CD14-positive monocyte (primary cell): ENCODE data around the gene ATG3. TPM values are rescaled to one million over a fixed set of nuclear protein-coding genes. Genes with fewer than 3 reads are reported as not detected.

Experiments
- DNase-seq, 3 donors: peaks; one replicate each; pipeline ENCODE4 v3.0.0-alpha.2; 2011 to 2022
- H2AFZ ChIP-seq: 2 replicates; pipeline ENCODE4 v1.6.0; 2012; ENCODE audit warnings: mild to moderate bottlenecking, low read depth, low read length, inconsistent platforms; ENCODE audit not compliant: insufficient read depth, poor library complexity, severe bottlenecking
- H3K27ac ChIP-seq, 2 donors: 1 replicate in 1 of 2; 2 replicates in 1 of 2; pipeline ENCODE4 v1.5.1; 2012 to 2013; ENCODE audit warnings: low read length in 2 of 2, control low read depth in 1 of 2, inconsistent platforms in 1 of 2, low read depth in 1 of 2, mild to moderate bottlenecking in 1 of 2
- H3K27me3 ChIP-seq, 2 donors: one replicate each; pipeline versions ENCODE4 v1.6.0 to v1.6.1; 2011 to 2013; ENCODE audit warnings: low read length in 2 of 2; ENCODE audit not compliant: control insufficient read depth in 2 of 2, insufficient read depth in 2 of 2
- H3K36me3 ChIP-seq, 2 donors: replicated peaks in 1 of 2; 1 replicate in 1 of 2; 2 replicates in 1 of 2; pipeline versions ENCODE4 v1.5.1 to v1.6.1; 2012 to 2013; ENCODE audit warnings: low read length in 2 of 2, control low read depth in 1 of 2, inconsistent platforms in 1 of 2, mild to moderate bottlenecking in 1 of 2; ENCODE audit not compliant: insufficient read depth in 2 of 2, control insufficient read depth in 1 of 2
- H3K4me1 ChIP-seq, 2 donors: 1 replicate in 1 of 2; 2 replicates in 1 of 2; pipeline versions ENCODE4 v1.5.1 to v1.6.1; 2012 to 2013; ENCODE audit warnings: low read length in 2 of 2, control low read depth in 1 of 2, inconsistent platforms in 1 of 2, mild to moderate bottlenecking in 1 of 2, moderate library complexity in 1 of 2; ENCODE audit not compliant: insufficient read depth in 2 of 2, control insufficient read depth in 1 of 2
- H3K4me2 ChIP-seq: replicated peaks from 2 replicates; pipeline ENCODE3; 2012; ENCODE audit warnings: low read length, moderate library complexity, mild to moderate bottlenecking; ENCODE audit not compliant: poor library complexity, severe bottlenecking; ENCODE audit errors: extremely low read depth
- H3K4me3 ChIP-seq, 3 experiments: fragments of 200-600 bp in 1 of 3; sonication (generic) in 1 of 3; replicated peaks in 1 of 3; 1 replicate in 2 of 3; 2 replicates in 1 of 3; pipeline ENCODE4 v1.5.1; 2011 to 2013; ENCODE audit warnings: low read length in 3 of 3, mild to moderate bottlenecking in 3 of 3, control low read depth in 2 of 3, low read depth in 2 of 3, inconsistent platforms in 1 of 3, moderate library complexity in 1 of 3
- H3K79me2 ChIP-seq: 2 replicates; pipeline ENCODE4 v1.6.0; 2012; ENCODE audit warnings: mild to moderate bottlenecking, control low read depth, inconsistent platforms, low read length, moderate library complexity; ENCODE audit not compliant: insufficient read depth
- H3K9ac ChIP-seq: 2 replicates; pipeline ENCODE4 v1.6.0; 2017; ENCODE audit warnings: low read length, mild to moderate bottlenecking; ENCODE audit not compliant: insufficient read depth, poor library complexity, severe bottlenecking
- H3K9me3 ChIP-seq, 2 donors: replicated peaks in 1 of 2; 1 replicate in 1 of 2; 2 replicates in 1 of 2; pipeline versions ENCODE4 v1.5.1 to v1.6.1; 2012 to 2013; ENCODE audit warnings: low read length in 2 of 2, control low read depth in 1 of 2; ENCODE audit not compliant: control insufficient read depth in 1 of 2, insufficient read depth in 1 of 2
- H4K20me1 ChIP-seq: 2 replicates; pipeline ENCODE4 v1.6.0; 2012; ENCODE audit warnings: mild to moderate bottlenecking, low read length, control low read depth, moderate library complexity; ENCODE audit not compliant: insufficient read depth
- H3K27ac Mint-ChIP-seq, 7 donors: one replicate each; pipeline ENCODE4 v1.8.0; 2020; ENCODE audit warnings: mild to moderate bottlenecking in 7 of 7, mixed read lengths in 7 of 7, moderate library complexity in 6 of 7, inconsistent platforms in 2 of 7
- H3K27me3 Mint-ChIP-seq, 3 donors: one replicate each; pipeline ENCODE4 v1.8.0; 2021 to 2022; ENCODE audit warnings: low read depth in 3 of 3, mild to moderate bottlenecking in 3 of 3, mixed read lengths in 3 of 3, moderate library complexity in 3 of 3, inconsistent platforms in 1 of 3
- H3K36me3 Mint-ChIP-seq, 2 donors: one replicate each; pipeline ENCODE4 v1.8.0; 2020; ENCODE audit warnings: mixed read lengths in 2 of 2, inconsistent platforms in 1 of 2, mild to moderate bottlenecking in 1 of 2
- H3K4me1 Mint-ChIP-seq: one replicate; pipeline ENCODE4 v1.8.0; 2020; ENCODE audit warnings: mild to moderate bottlenecking, mixed read lengths
- H3K4me3 Mint-ChIP-seq, 2 donors: one replicate each; pipeline ENCODE4 v1.8.0; 2020; ENCODE audit warnings: mild to moderate bottlenecking in 2 of 2, mixed read lengths in 2 of 2, moderate library complexity in 1 of 2
- H3K9me3 Mint-ChIP-seq, 7 donors: one replicate each; pipeline ENCODE4 v1.8.0; 2020 to 2022; ENCODE audit warnings: mixed read lengths in 7 of 7, mild to moderate bottlenecking in 6 of 7, moderate library complexity in 6 of 7, inconsistent platforms in 2 of 7
- CTCF ChIP-seq: fragments of 200-600 bp; IDR thresholded peaks from one replicate; pipeline ENCODE4 v1.8.0; 2022; ENCODE audit warnings: antibody characterized with exemption, mild to moderate bottlenecking
- WGBS: methylation state at CpG from one replicate; pipeline ENCODE4 v1.1.5; 2013; ENCODE audit warnings: missing lambda C conversion rate; ENCODE audit not compliant: insufficient coverage; 5-methylcytosine and 5-hydroxymethylcytosine counted together
- intact Hi-C, 2 donors: fragments of 100-400 bp; cut with micrococcal nuclease; formaldehyde crosslinking; loops; one replicate each; pipeline versions ENCODE4 v1.15.0 to v1.15.1; 2023
- polyA plus RNA-seq, 3 donors: library from polyadenylated mRNA; depleted of rRNA in 1 of 3; unstranded in 2 of 3; stranded (reverse) in 1 of 3; fragments of 300-500 nt in 2 of 3; fragments of >200 nt in 1 of 3; fragmentation: Illumina TruSeq in 2 of 3; gene quantifications; 1 replicate in 2 of 3; 2 replicates in 1 of 3; pipeline ENCODE4 v1.2.3, GENCODE V29; 2012 to 2021

Gene ATG3
- polyA plus RNA-seq, 3 donors = 99.8 to 288 (median 226) TPM

DNA sequence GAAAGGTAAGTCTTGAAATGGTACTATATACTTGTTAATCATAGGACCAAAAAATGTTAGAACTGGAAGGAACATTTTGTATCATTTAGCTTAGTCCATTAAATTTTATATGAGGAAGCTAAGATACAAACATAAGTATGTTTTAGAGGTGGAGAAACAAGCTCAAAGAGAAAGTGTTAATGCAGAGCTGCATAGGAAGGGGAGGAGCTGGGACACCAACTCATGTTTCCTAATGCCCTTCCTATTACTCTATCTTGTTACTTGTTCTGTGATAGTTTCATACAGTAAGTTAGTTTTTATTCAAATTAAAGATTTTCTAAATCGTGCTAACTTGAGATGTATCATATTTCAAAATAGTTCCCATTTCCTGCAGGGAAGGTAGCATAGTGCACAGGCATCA lies 7.5 kb upstream of the ATG3 start:
- Mint-ChIP-seq H3K27me3 (no peaks in the 10 kb centered on the region), H3K4me1 (peaks cover 32% of the 10 kb centered on the region), H3K27ac (peak overlapping the region in 6 of 7 donors; percentile 1 to 75 (median 24)), H3K36me3 (peaks cover 50 to 66% of the 10 kb centered on the region in 2 donors), H3K9me3 (peaks cover 0 to 3% (median 0%) of the 10 kb centered on the region in 7 donors), H3K4me3 (peak overlapping the region in 1 of 2 donors; percentile 49)
- peaks cover 31 to 77% of the 10 kb centered on the region in 2 donors for H3K36me3 ChIP-seq
- no peak overlapping the region for H3K4me3 ChIP-seq
- DNase-seq = no peak
- H3K27ac ChIP-seq = peak overlapping the region in 1 of 2 donors; percentile 39
- peak overlapping the region; percentile 12 for H3K4me2 ChIP-seq
- TF ChIP-seq CTCF = no peak
- intact Hi-C loops = no loop called here
- no peaks in the 10 kb centered on the region for H4K20me1 ChIP-seq
- no peaks in the 10 kb centered on the region for H3K27me3 ChIP-seq
- H2AFZ ChIP-seq = no peak overlapping the region
- H3K79me2 ChIP-seq = peaks cover 25% of the 10 kb centered on the region
- no peaks in the 10 kb centered on the region for H3K9me3 ChIP-seq
- H3K9ac ChIP-seq = no peak overlapping the region
- WGBS = no CpG with 5 or more reads among the region's 1 CpG
- peaks cover 26 to 28% of the 10 kb centered on the region in 2 donors for H3K4me1 ChIP-seq

GRCh38 chr3:112568642-112569041 lies 6.9 kb upstream of the ATG3 start:
- H3K9ac ChIP-seq = no peak overlapping the region
- no peaks in the 10 kb centered on the region for H3K9me3 ChIP-seq
- no peak for DNase-seq
- H3K4me1 ChIP-seq = peaks cover 26 to 28% of the 10 kb centered on the region in 2 donors
- TF ChIP-seq CTCF = no peak
- no peak overlapping the region for H2AFZ ChIP-seq
- H3K4me2 ChIP-seq = no peak overlapping the region
- intact Hi-C loops = no loop called here
- Mint-ChIP-seq H3K36me3 (peaks cover 49 to 65% of the 10 kb centered on the region in 2 donors), H3K27ac (no peak overlapping the region), H3K4me3 (no peak overlapping the region), H3K27me3 (no peaks in the 10 kb centered on the region), H3K4me1 (peaks cover 36% of the 10 kb centered on the region), H3K9me3 (peaks cover 0 to 3% (median 0%) of the 10 kb centered on the region in 7 donors)
- no peaks in the 10 kb centered on the region for H3K27me3 ChIP-seq
- H3K27ac ChIP-seq = peak overlapping the region in 1 of 2 donors; percentile 34
- peaks cover 25 to 70% of the 10 kb centered on the region in 2 donors for H3K36me3 ChIP-seq
- peaks cover 32% of the 10 kb centered on the region for H3K79me2 ChIP-seq
- 100% methylated on average over 1 of the region's 2 CpGs for WGBS
- H4K20me1 ChIP-seq = no peaks in the 10 kb centered on the region
- H3K4me3 ChIP-seq = no peak overlapping the region
